ENCODE measurements around the gene TMEM185B. TPM values are rescaled to one million over a fixed set of nuclear protein-coding genes. Genes with fewer than 3 reads are reported as not detected.
A peak's percentile ranks its signal among the peaks of the same experiment; 100 is the strongest.
"Not testable (repeated sequence)": the region's sequence is repeated elsewhere in the genome, so short reads cannot be mapped to it uniquely, and the experiment has no call there.

Gene TMEM185B
- polyA plus RNA-seq, 1 donor from 2014 or later, result 29.1 TPM

- Mint-ChIP-seq H3K36me3 (peaks cover 4% of the 10 kb centered on the region), H3K9me3 (no peaks in the 10 kb centered on the region), H3K27me3 (no peaks in the 10 kb centered on the region), H3K27ac (peak overlapping the region in 2 of 3 donors; percentile 14 to 97), H3K4me1 (peaks cover 15 to 31% (median 27%) of the 10 kb centered on the region in 3 donors), H3K4me3 (peak overlapping the region in 3 of 4 donors; percentile 10 to 96 (median 80))
These were observed 2.4 kb downstream of the TMEM185B start for GRCh38 chr2:120220756-120221155.

DNA sequence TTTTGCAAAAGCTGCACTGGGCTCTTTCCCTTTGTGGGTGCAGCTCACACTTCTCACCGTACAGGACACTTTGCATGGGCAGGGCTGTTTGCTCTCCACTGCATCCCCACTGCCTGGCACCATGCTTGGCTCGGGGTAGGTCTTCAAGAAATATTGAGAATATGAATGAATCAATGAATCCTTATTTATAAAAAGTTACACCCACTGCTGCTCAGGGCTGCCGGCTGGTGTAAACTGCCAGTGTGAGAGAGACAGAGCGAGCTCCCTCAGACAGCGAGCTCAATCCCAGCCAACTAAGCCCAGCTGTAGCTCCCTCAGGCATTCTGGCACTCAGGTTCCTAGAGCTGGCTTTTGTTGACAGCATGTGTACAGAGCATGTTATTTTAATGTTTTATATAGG lies 3.4 kb downstream of the TMEM185B start:
- Mint-ChIP-seq H3K27me3 (no peaks in the 10 kb centered on the region), H3K27ac (no peak overlapping the region), H3K4me3 (peak overlapping the region in 3 of 4 donors; percentile 40 to 72 (median 68)), H3K4me1 (peaks cover 15 to 30% (median 26%) of the 10 kb centered on the region in 3 donors), H3K9me3 (no peaks in the 10 kb centered on the region), H3K36me3 (peaks cover 4% of the 10 kb centered on the region)

DNA sequence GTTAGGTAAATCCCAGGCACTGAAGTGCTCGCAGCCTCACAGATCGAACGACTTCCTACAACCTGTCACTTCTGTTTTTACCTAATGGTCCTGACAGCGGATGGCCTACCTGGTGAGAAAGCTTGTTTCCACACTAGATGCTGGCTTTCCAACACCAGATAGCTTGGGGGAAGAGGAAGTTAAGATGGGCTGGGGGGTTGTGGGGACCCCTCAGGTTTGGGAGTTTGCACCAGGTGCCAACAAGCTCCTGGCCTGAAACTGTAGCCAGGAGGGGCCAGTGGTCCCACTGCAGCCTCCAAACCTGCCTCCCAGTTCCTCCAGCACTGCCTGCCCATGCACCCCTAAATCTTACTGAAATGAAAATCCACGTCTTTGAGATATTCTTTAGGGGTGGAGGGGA lies 3.9 kb downstream of the TMEM185B start:
- Mint-ChIP-seq H3K4me1 (peaks cover 15 to 26% (median 22%) of the 10 kb centered on the region in 3 donors), H3K4me3 (no peak overlapping the region), H3K27me3 (no peaks in the 10 kb centered on the region), H3K27ac (peak overlapping the region in 1 of 3 donors; percentile 75), H3K36me3 (peaks cover 4% of the 10 kb centered on the region), H3K9me3 (no peaks in the 10 kb centered on the region)

DNA sequence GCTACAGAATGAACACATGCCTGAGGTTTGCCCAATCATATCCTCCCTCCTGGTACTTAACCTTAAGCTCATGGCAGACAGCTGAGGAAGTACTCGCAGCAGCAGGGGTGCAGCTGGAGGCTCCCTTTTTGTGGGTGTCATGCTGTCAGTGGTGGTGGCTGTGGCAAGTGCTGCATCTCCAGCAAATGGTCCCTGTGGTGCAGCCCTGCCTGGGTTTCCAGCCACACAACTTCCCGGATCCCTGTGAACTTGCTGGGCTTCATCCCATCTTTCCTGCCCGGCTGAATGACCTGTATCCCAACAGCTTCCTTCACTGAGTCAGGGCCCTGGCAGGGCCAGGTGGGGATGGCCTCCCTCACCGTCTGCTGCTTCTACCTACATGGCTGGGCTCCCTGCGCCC lies 5.0 kb downstream of the TMEM185B start:
- H3K4me3 Mint-ChIP-seq, result no peak overlapping the region
- H3K9me3 Mint-ChIP-seq, result no peaks in the 10 kb centered on the region
- peaks cover 4% of the 10 kb centered on the region for H3K36me3 Mint-ChIP-seq
- H3K27me3 Mint-ChIP-seq, result no peaks in the 10 kb centered on the region
- H3K4me1 Mint-ChIP-seq, result peaks cover 15 to 22% (median 21%) of the 10 kb centered on the region in 3 donors
- no peak overlapping the region for H3K27ac Mint-ChIP-seq

- H3K27ac Mint-ChIP-seq, result peak overlapping the region in 1 of 3 donors; percentile 91
- H3K9me3 Mint-ChIP-seq, result no peaks in the 10 kb centered on the region
- peaks cover 4% of the 10 kb centered on the region for H3K36me3 Mint-ChIP-seq
- H3K4me1 Mint-ChIP-seq, result peaks cover 0 to 1% (median 0%) of the 10 kb centered on the region in 3 donors
- no peaks in the 10 kb centered on the region for H3K27me3 Mint-ChIP-seq
- H3K4me3 Mint-ChIP-seq, result no peak overlapping the region
These were observed 12.9 kb downstream of the TMEM185B start for GRCh38 chr2:120210270-120210693.

DNA sequence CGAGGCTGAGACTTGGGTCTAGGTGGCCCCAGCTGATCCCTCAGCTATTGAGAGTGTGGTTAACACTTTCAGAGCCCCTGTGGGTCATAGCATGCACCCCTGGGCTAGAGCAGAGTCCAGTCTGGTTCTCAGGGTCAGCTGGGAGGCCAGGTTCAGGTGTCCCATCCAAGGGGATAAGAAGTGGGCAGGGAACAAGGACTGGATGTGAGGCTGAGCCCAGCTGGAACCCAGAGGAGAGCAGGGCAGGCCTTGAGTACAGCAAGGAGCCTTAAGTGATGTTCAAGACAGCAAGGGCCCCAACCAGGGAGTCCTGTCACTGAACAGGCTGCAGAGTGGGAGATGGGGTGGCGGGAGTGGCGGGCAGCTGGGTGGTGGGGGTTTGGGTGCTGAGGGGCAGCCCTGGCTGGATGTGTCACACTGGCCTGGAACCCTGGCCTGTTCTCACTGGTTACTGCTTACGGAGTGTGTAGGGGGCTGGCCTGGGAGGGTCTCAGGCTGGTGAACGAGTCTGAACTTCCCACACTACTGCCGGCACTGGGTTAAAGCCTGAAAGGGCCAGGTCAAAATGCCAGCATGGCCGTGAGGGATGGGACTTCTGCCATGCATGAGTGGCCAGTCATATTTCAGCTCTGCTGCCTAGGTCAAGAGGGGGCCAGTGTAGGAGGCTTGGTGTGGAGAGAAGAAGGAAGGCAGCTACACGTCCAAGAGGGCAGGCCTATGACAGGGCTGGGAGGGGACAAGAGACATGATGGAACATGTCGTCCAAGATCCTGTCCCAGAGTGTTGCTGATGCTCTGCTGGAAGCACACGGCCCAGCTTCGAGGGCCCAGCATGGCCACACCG lies 13.6 kb downstream of the TMEM185B start:
- H3K27me3 Mint-ChIP-seq, result no peaks in the 10 kb centered on the region
- H3K4me1 Mint-ChIP-seq, result peaks cover 0 to 1% (median 0%) of the 10 kb centered on the region in 3 donors
- peaks cover 4% of the 10 kb centered on the region for H3K36me3 Mint-ChIP-seq
- no peak overlapping the region for H3K4me3 Mint-ChIP-seq
- H3K9me3 Mint-ChIP-seq, result no peaks in the 10 kb centered on the region
- H3K27ac Mint-ChIP-seq, result peak overlapping the region in 1 of 3 donors; percentile 91

DNA sequence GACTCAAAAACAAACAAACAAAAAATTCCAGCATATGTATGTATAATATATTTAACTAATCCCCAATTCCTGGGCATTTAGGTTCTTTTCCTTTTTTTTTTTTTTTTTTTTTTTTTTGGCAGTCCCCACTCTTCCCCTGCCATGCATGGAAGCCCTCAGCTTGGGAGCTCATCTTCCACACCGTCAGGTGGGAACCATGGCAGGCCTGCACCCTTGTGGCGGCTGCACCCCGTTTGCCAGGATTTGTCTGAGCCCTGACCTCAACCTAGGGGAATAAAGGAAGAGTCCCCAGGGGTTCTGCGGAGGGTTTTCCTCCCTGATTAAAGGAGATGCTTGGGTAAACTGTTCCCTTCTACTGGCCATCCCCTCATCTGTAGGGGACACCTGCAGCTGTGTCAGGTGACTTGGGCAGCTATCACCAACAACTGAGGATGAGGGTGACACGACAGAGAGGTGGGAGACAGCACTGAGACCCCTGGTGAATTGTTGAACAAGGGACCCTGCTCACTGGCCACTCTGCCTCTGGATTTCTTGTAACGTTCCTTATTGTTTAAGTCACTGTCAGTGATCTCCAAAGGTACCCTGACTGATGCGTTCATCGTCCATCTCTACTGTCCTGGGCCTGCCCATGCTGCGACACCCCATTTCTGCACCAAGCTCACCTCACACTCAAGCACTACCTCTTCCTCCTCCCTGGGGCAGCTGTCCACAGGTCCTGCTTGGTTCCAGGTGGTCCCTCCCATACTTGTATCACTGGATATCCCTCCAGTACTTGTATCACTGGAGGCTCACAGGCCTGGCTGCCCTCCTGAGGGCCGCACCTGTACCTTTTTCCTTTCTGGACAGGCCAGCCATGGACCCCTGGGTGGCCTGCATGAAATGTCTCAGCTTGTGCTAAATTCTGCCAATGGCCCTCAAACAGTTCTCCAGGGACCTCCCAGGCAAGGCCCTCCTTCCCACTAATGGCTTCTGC lies 14.5 kb downstream of the TMEM185B start:
- Mint-ChIP-seq H3K36me3 (peaks cover 4% of the 10 kb centered on the region), H3K27ac (no peak overlapping the region), H3K9me3 (no peaks in the 10 kb centered on the region), H3K4me3 (no peak overlapping the region), H3K27me3 (no peaks in the 10 kb centered on the region), H3K4me1 (peaks cover 0 to 1% (median 0%) of the 10 kb centered on the region in 3 donors)

DNA sequence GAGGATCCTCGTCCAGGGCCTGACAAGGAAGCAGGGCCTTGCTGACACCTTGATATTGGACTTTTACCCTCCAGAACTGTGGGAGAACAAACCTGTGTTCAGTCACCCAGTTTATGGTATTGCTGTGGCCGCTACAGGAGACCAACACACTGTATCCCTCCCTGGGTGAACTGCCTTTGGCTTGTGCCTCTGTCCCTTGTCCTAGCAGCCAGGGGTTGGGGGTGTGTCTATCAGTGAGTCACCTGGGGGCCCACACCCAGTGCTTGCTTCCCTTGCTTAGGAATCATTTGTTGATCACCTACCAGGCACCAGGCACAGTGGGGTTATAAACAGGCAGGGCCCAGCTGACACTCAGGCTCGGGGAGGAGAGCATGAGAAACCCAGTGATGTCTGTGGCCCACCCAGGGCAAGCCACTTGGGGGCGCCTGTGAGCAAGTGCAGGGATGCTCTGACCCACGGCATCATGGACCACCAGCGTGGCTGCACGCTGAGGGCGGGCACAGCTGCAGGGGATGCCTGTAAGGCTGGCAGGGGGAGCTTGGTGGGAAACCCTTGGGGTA lies 17.1 kb downstream of the TMEM185B start:
- H3K4me3 Mint-ChIP-seq, result no peak overlapping the region
- peaks cover 3% of the 10 kb centered on the region for H3K36me3 Mint-ChIP-seq
- no peaks in the 10 kb centered on the region for H3K9me3 Mint-ChIP-seq
- peak overlapping the region in 1 of 3 donors; percentile 31 for H3K27ac Mint-ChIP-seq
- H3K4me1 Mint-ChIP-seq, result peaks cover 0 to 1% (median 0%) of the 10 kb centered on the region in 3 donors
- H3K27me3 Mint-ChIP-seq, result no peaks in the 10 kb centered on the region

DNA sequence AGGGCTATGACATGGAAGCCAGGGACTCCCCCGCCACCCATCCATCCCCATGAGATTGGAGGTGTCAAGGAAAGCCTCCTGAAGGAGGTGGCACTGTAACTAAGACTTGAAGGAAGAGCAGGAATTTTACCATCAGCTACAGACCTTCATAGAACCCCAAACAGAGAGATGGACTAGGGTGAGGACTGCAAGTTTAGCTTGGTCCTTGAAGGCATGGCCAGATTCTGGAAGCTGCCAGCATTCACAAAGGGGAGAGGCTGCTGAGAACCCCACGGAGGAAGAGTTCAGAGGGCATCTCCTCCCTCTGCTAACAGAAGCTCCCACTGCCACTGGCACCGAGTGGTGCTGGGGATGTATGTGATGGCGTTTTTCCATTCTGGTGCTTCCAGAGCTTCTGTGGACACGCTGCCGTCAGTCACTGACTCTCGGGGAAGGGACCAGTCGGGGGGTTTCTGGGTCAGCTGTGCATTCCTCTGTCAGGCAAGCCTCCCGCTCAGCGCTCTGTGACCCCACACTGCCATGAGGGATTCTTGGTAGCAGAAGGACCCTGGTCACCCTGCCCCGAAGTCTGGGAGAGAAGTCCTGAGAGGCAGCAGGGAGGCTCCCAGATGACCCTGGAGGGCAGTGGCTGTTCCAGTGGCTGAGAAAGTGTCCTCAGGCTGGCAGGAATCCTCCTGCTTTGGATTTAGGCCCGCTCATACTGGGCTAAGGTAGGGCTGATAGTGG lies 18.1 kb downstream of the TMEM185B start:
- Mint-ChIP-seq H3K36me3 (peaks cover 3% of the 10 kb centered on the region), H3K27ac (peak overlapping the region in 1 of 3 donors; percentile 31), H3K4me1 (peaks cover 0 to 1% (median 0%) of the 10 kb centered on the region in 3 donors), H3K9me3 (no peaks in the 10 kb centered on the region), H3K4me3 (peak overlapping the region in 1 of 4 donors; percentile 22), H3K27me3 (peaks cover 2% of the 10 kb centered on the region)

GRCh38 chr2:120204417-120204816 lies 18.8 kb downstream of the TMEM185B start:
- no peak overlapping the region for H3K4me3 Mint-ChIP-seq
- peaks cover 2% of the 10 kb centered on the region for H3K27me3 Mint-ChIP-seq
- no peak overlapping the region for H3K27ac Mint-ChIP-seq
- peaks cover 0 to 1% (median 0%) of the 10 kb centered on the region in 3 donors for H3K4me1 Mint-ChIP-seq
- peaks cover 3% of the 10 kb centered on the region for H3K36me3 Mint-ChIP-seq
- H3K9me3 Mint-ChIP-seq, result no peaks in the 10 kb centered on the region

GRCh38 chr2:120204022-120204405 lies 19.2 kb downstream of the TMEM185B start:
- Mint-ChIP-seq H3K9me3 (peaks cover 0 to under 1% (median 0%) of the 10 kb centered on the region in 3 donors), H3K4me3 (no peak overlapping the region), H3K36me3 (peaks cover 3% of the 10 kb centered on the region), H3K27me3 (peaks cover 2% of the 10 kb centered on the region), H3K4me1 (no peaks in the 10 kb centered on the region), H3K27ac (no peak overlapping the region)

- Mint-ChIP-seq H3K4me3 (no peak overlapping the region), H3K27me3 (peaks cover 2% of the 10 kb centered on the region), H3K27ac (peak overlapping the region in 1 of 3 donors; percentile 27), H3K4me1 (no peaks in the 10 kb centered on the region), H3K36me3 (peaks cover 4% of the 10 kb centered on the region), H3K9me3 (peaks cover 2 to 4% (median 2%) of the 10 kb centered on the region in 3 donors)
These were observed 19.8 kb downstream of the TMEM185B start for GRCh38 chr2:120203251-120204021.

DNA sequence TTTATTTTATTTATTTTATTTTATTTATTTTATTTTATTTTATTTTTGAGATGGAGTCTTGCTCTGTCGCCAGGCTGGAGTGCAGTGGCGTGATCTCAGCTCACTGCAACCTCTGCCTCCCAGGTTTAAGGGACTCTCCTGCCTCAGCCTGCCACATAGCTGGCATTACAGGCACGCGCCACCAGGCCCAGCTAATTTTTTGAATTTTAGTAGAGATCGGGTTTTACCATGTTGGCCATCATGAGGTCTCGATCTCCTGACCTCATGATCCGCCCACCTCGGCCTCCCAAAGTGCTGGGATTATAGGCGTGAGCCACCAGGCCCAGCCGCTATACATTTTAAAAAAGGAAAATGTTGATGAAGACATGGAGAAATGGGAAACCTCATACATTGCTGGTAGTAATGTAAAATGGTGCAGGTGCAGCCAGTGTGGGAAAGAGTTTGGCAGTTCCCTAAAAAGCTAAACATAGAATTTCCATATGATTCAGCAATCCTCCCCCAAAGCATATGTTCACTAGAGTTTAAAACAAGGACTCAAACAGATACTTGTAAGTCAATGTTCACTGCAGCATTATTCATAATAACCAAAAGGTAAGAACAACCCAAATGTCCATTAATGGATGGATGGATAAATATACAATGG lies 23.3 kb downstream of the TMEM185B start:
- H3K27me3 Mint-ChIP-seq, H3K4me3 Mint-ChIP-seq, H3K27ac Mint-ChIP-seq, H3K4me1 Mint-ChIP-seq, H3K36me3 Mint-ChIP-seq, H3K9me3 Mint-ChIP-seq: not testable (repeated sequence)
